H1 (cell line): ENCODE data around the gene PLXND1. TPM values are rescaled to one million over a fixed set of nuclear protein-coding genes. Genes with fewer than 3 reads are reported as not detected.
"Not testable (repeated sequence)": the region's sequence is repeated elsewhere in the genome, so short reads cannot be mapped to it uniquely, and the experiment has no call there.

Experiments
- CTCF ChIA-PET: fragments of 300-600 bp; sonication (Branson Sonifier 250); formaldehyde crosslinking; loops from one replicate; lab custom pipeline; 2021; ENCODE audit not compliant: partially characterized antibody; lab: Charles Lee
- POLR2A ChIA-PET: fragments of 300-600 bp; sonication (Branson Sonifier 250); formaldehyde crosslinking; loops from one replicate; lab custom pipeline; 2021; ENCODE audit warnings: inconsistent platforms; ENCODE audit not compliant: partially characterized antibody; lab: Charles Lee
- DNase-seq, 2 experiments: peaks; one replicate each; pipeline versions ENCODE4 v3.0.0 to v3.0.0-alpha.2; 2010 to 2022; ENCODE audit warnings: low spot score in 2 of 2, low read depth in 1 of 2, mixed read lengths in 1 of 2
- FAIRE-seq: peaks from 2 replicates; lab custom pipeline; 2011; peaks lifted over from hg19 to GRCh38; lab: Jason Lieb, UNC
- H2AFZ ChIP-seq: 2 replicates; pipeline ENCODE4 v1.8.1; 2012; ENCODE audit warnings: low read length, inconsistent platforms
- H2AK5ac ChIP-seq: 2 replicates; pipeline ENCODE4 v1.6.1; 2013; ENCODE audit warnings: low read depth, low read length
- H2BK120ac ChIP-seq: replicated peaks from 2 replicates; pipeline ENCODE3; 2013; ENCODE audit warnings: low read depth, low read length, inconsistent platforms
- H2BK12ac ChIP-seq: 2 replicates; pipeline ENCODE4 v1.6.1; 2013; ENCODE audit warnings: low read depth, low read length
- H2BK15ac ChIP-seq: 2 replicates; pipeline ENCODE4 v1.6.1; 2013; ENCODE audit warnings: low read length
- H2BK20ac ChIP-seq: 2 replicates; pipeline ENCODE4 v1.6.1; 2013; ENCODE audit warnings: low read length
- H2BK5ac ChIP-seq: 2 replicates; pipeline ENCODE4 v1.6.1; 2013; ENCODE audit warnings: low read depth, low read length
- H3K14ac ChIP-seq: 2 replicates; pipeline ENCODE4 v1.6.1; 2013; ENCODE audit warnings: inconsistent platforms; ENCODE audit not compliant: insufficient read length
- H3K18ac ChIP-seq: 2 replicates; pipeline ENCODE4 v1.6.1; 2013; ENCODE audit warnings: low read length; ENCODE audit errors: extremely low read depth
- H3K23ac ChIP-seq: 2 replicates; pipeline ENCODE4 v1.6.1; 2013; ENCODE audit warnings: inconsistent platforms; ENCODE audit not compliant: insufficient read length
- H3K23me2 ChIP-seq: 2 replicates; pipeline ENCODE4 v1.6.1; 2013; ENCODE audit warnings: low read depth, low read length
- H3K27ac ChIP-seq: 2 replicates; pipeline ENCODE4 v1.6.1; 2011; ENCODE audit warnings: low read depth, low read length, inconsistent platforms
- H3K27me3 ChIP-seq, 4 experiments: replicated peaks in 1 of 4; 1 replicate in 1 of 4; 2 replicates in 3 of 4; pipeline versions ENCODE4 v1.6.1 to v1.8.1; 2011 to 2013; ENCODE audit warnings: low read length in 3 of 4, mild to moderate bottlenecking in 3 of 4, inconsistent platforms in 2 of 4, mixed read lengths in 2 of 4, moderate library complexity in 1 of 4; ENCODE audit not compliant: control insufficient read depth in 3 of 4, insufficient read depth in 3 of 4; ENCODE audit errors: extremely low read depth in 1 of 4
- H3K36me3 ChIP-seq, 4 experiments: 2 replicates each; pipeline versions ENCODE4 v1.6.1 to v1.8.1; 2011 to 2013; ENCODE audit warnings: mild to moderate bottlenecking in 4 of 4, low read length in 3 of 4, moderate library complexity in 2 of 4, control low read depth in 1 of 4, inconsistent platforms in 1 of 4; ENCODE audit not compliant: insufficient read depth in 4 of 4, control insufficient read depth in 2 of 4
- H3K4ac ChIP-seq: replicated peaks from 2 replicates; pipeline ENCODE3; 2013; ENCODE audit warnings: low read length, low read depth, mixed read lengths, inconsistent platforms; ENCODE audit not compliant: insufficient read length
- H3K4me1 ChIP-seq, 4 experiments: replicated peaks in 1 of 4; 1 replicate in 1 of 4; 2 replicates in 3 of 4; pipeline versions ENCODE4 v1.6.1 to v1.8.1; 2011 to 2013; ENCODE audit warnings: low read length in 3 of 4, inconsistent platforms in 2 of 4, mixed read lengths in 1 of 4; ENCODE audit not compliant: insufficient read depth in 4 of 4, control insufficient read depth in 3 of 4
- H3K4me2 ChIP-seq, 2 experiments: 2 replicates each; pipeline versions ENCODE4 v1.6.1 to v1.8.1; 2011 to 2013; ENCODE audit warnings: low read depth in 2 of 2, low read length in 2 of 2, control low read depth in 1 of 2, inconsistent platforms in 1 of 2, mild to moderate bottlenecking in 1 of 2; ENCODE audit not compliant: insufficient read depth in 1 of 2
- H3K4me3 ChIP-seq, 4 experiments: fragments of 200-600, 300-600 bp in 1 of 4; sonication (generic), shearing (Covaris generic), sonication (Bioruptor Twin) in 1 of 4; 2 replicates each; pipeline versions ENCODE4 v1.5.1 to v1.8.1; 2011 to 2016; ENCODE audit warnings: low read length in 4 of 4, low read depth in 3 of 4, control low read depth in 2 of 4, inconsistent platforms in 2 of 4, mild to moderate bottlenecking in 2 of 4, mixed read lengths in 1 of 4, moderate library complexity in 1 of 4; ENCODE audit not compliant: insufficient read depth in 2 of 4; ENCODE audit errors: extremely low read depth in 1 of 4
- H3K56ac ChIP-seq: replicated peaks from 2 replicates; pipeline ENCODE3; 2013; ENCODE audit warnings: low read depth, mild to moderate bottlenecking, mixed read lengths, low read length, inconsistent platforms; ENCODE audit not compliant: insufficient read length
- H3K79me1 ChIP-seq: 2 replicates; pipeline ENCODE4 v1.6.1; 2013; ENCODE audit warnings: low read depth, low read length, control low read depth
- H3K79me2 ChIP-seq, 2 experiments: 2 replicates each; pipeline versions ENCODE4 v1.6.1 to v1.8.1; 2012 to 2013; ENCODE audit warnings: low read length in 2 of 2, mild to moderate bottlenecking in 2 of 2, inconsistent platforms in 1 of 2; ENCODE audit not compliant: insufficient read depth in 2 of 2, control insufficient read depth in 1 of 2
- H3K9ac ChIP-seq, 4 experiments: replicated peaks in 1 of 4; 1 replicate in 1 of 4; 2 replicates in 3 of 4; pipeline versions ENCODE4 v1.6.1 to v1.8.1; 2011 to 2013; ENCODE audit warnings: low read depth in 3 of 4, low read length in 3 of 4, control low read depth in 2 of 4, mild to moderate bottlenecking in 2 of 4, moderate library complexity in 2 of 4, inconsistent platforms in 1 of 4; ENCODE audit errors: extremely low read depth in 1 of 4
- H3K9me3 ChIP-seq, 2 experiments: 2 replicates each; pipeline versions ENCODE4 v1.6.1 to v1.8.1; 2012 to 2013; ENCODE audit warnings: mild to moderate bottlenecking in 2 of 2, moderate library complexity in 2 of 2, control low read depth in 1 of 2, inconsistent platforms in 1 of 2, low read depth in 1 of 2, low read length in 1 of 2, mixed read lengths in 1 of 2; ENCODE audit not compliant: insufficient read depth in 2 of 2
- H4K20me1 ChIP-seq, 2 experiments: replicated peaks in 1 of 2; 2 replicates each; pipeline versions ENCODE3 to v1.8.1; 2011 to 2013; ENCODE audit warnings: inconsistent platforms in 2 of 2, low read length in 2 of 2, mild to moderate bottlenecking in 1 of 2; ENCODE audit not compliant: insufficient read depth in 2 of 2, control insufficient read depth in 1 of 2
- H4K5ac ChIP-seq: 2 replicates; pipeline ENCODE4 v1.6.1; 2013; ENCODE audit warnings: low read length, low read depth, mixed read lengths, inconsistent platforms; ENCODE audit not compliant: insufficient read length
- H4K8ac ChIP-seq: 2 replicates; pipeline ENCODE4 v1.8.0; 2013; ENCODE audit warnings: mild to moderate bottlenecking, moderate library complexity, low read length, inconsistent platforms; ENCODE audit not compliant: insufficient read depth; ENCODE audit errors: extremely low read depth
- H4K91ac ChIP-seq: replicated peaks from 2 replicates; pipeline ENCODE3; 2013; ENCODE audit warnings: low read length, mixed read lengths, inconsistent platforms; ENCODE audit not compliant: insufficient read length
- CBX5 ChIP-seq: fragments of 300-800, 300-1000 bp; sonication (generic); IDR thresholded peaks from 2 replicates; pipeline ENCODE4 v1.7.1; 2016; ENCODE audit warnings: antibody characterized with exemption, low read length, low read depth
- JUN ChIP-seq: IDR thresholded peaks from 2 replicates; pipeline ENCODE4 v1.6.1; 2011; ENCODE audit warnings: low read depth, mild to moderate bottlenecking, improper control_type of control experiment, low read length
- SP4 ChIP-seq: IDR thresholded peaks from 2 replicates; pipeline ENCODE4 v1.6.1; 2012; ENCODE audit warnings: low read length, inconsistent platforms
- YY1 ChIP-seq: IDR thresholded peaks from 2 replicates; pipeline ENCODE4 v1.6.1; 2011; ENCODE audit warnings: low read depth, mild to moderate bottlenecking, low read length
- WGBS, 2 experiments: shearing (Covaris generic) in 1 of 2; methylation state at CpG; one replicate each; pipeline versions ENCODE4 v1.1.6 to v1.1.7; 2013 to 2015; ENCODE audit warnings: low lambda C conversion rate in 2 of 2, mixed read lengths in 2 of 2, inconsistent platforms in 1 of 2, low coverage in 1 of 2, missing lambda C conversion rate in 1 of 2; ENCODE audit not compliant: insufficient replicate concordance in 2 of 2, insufficient coverage in 1 of 2, insufficient read length in 1 of 2; ENCODE audit errors: extremely low coverage in 1 of 2, missing lambda C conversion rate in 1 of 2; 5-methylcytosine and 5-hydroxymethylcytosine counted together
- polyA plus RNA-seq, 7 experiments: library from polyadenylated mRNA; depleted of rRNA in 3 of 7; stranded (reverse) in 5 of 7; unstranded in 2 of 7; fragments of >200 nt in 5 of 7; fragments of 200-250 nt in 2 of 7; gene quantifications; 1 replicate in 5 of 7; 2 replicates in 1 of 7; 4 replicates in 1 of 7; pipeline versions ENCODE4 v1.2.1 to v1.2.3, GENCODE V29; 2011 to 2013; ENCODE audit warnings: missing spikeins in 2 of 7, mixed read lengths in 2 of 7
- total RNA-seq: library from RNA; stranded (reverse); fragmentation: NEBNext Ultra II Directional; extraction: Animal tissue kit (Norgen Biotek cat#: 25700); gene quantifications from 2 replicates; pipeline ENCODE4 v1.2.1, GENCODE V29; 2021

PLXND1 gene
- total and polyA plus RNA-seq, 2 of the 8 experiments (the other 6 are each of a cell fraction or from before 2014, with no cell fraction given): 17.7 to 66.4 TPM

- TF ChIP-seq YY1 (no peak), CBX5 (no peak), JUN (no peak), SP4 (no peak)
- TF ChIP-seq, all 59 proteins: peak for 0
Observed at GRCh38 chr3:129644836-129645235, 38.4 kb upstream of the PLXND1 start (continued).

- H3K56ac ChIP-seq, H4K8ac ChIP-seq, H4K20me1 ChIP-seq, H3K4me2 ChIP-seq, H3K23ac ChIP-seq, FAIRE-seq, H3K36me3 ChIP-seq, H2BK12ac ChIP-seq, H3K4me1 ChIP-seq, H2BK120ac ChIP-seq, DNase-seq, H2BK15ac ChIP-seq, H3K14ac ChIP-seq, H3K23me2 ChIP-seq, H4K91ac ChIP-seq, H3K9me3 ChIP-seq, H3K27me3 ChIP-seq, H3K9ac ChIP-seq, H4K5ac ChIP-seq, H3K27ac ChIP-seq, H2AK5ac ChIP-seq, H2BK20ac ChIP-seq, H3K4ac ChIP-seq, H2AFZ ChIP-seq, H3K79me1 ChIP-seq, H2BK5ac ChIP-seq, H3K18ac ChIP-seq, H3K79me2 ChIP-seq, CTCF ChIA-PET, H3K4me3 ChIP-seq: not testable (repeated sequence)
- WGBS, 2 experiments: 85% methylated on average over 5 of the region's 10 CpGs; no CpG with 5 or more reads in 1 of the 2 experiments
- POLR2A ChIA-PET: interaction anchor here (1.2 kb wide), 1 partner anchor 9 kb away, joined by 3 read pairs; no protein-coding TSS in a partner anchor
Observed at GRCh38 chr3:129641567-129642260, 35.2 kb upstream of the PLXND1 start.
